K562 (cell line): Measurements from ENCODE around the gene HIPK2.

Experiments
- GTF3C2 ChIP-seq: IDR thresholded peaks from 3 replicates; pipeline ENCODE4 v1.6.1; 2011; ENCODE audit warnings: borderline replicate concordance, mild to moderate bottlenecking, moderate library complexity; ENCODE audit not compliant: insufficient read length; ENCODE audit errors: extremely low read depth
- TF ChIP-seq, protein P1 (sequence below), 3 experiments: IDR thresholded peaks in 2 of 3; conservative IDR thresholded peaks in 1 of 3; 2 replicates each; pipeline ENCODE4 v1.5.1; 2011 to 2012; ENCODE audit warnings: low read length in 3 of 3, mild to moderate bottlenecking in 3 of 3, control low read depth in 2 of 3, improper control_type of control experiment in 1 of 3, inconsistent platforms in 1 of 3, low read depth in 1 of 3, mixed read lengths in 1 of 3, moderate library complexity in 1 of 3; ENCODE audit not compliant: insufficient read depth in 2 of 3

- TF ChIP-seq GTF3C2, result no peak
- TF ChIP-seq, protein P1, sequence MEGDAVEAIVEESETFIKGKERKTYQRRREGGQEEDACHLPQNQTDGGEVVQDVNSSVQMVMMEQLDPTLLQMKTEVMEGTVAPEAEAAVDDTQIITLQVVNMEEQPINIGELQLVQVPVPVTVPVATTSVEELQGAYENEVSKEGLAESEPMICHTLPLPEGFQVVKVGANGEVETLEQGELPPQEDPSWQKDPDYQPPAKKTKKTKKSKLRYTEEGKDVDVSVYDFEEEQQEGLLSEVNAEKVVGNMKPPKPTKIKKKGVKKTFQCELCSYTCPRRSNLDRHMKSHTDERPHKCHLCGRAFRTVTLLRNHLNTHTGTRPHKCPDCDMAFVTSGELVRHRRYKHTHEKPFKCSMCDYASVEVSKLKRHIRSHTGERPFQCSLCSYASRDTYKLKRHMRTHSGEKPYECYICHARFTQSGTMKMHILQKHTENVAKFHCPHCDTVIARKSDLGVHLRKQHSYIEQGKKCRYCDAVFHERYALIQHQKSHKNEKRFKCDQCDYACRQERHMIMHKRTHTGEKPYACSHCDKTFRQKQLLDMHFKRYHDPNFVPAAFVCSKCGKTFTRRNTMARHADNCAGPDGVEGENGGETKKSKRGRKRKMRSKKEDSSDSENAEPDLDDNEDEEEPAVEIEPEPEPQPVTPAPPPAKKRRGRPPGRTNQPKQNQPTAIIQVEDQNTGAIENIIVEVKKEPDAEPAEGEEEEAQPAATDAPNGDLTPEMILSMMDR (IDR thresholded peaks at IDR 0.05 in 2 of 3, conservative IDR thresholded peaks at IDR 0.05 in 1 of 3; ENCODE audit: insufficient read depth in 2 of 3, low read depth in 1 of 3, low read length in 3 of 3), result no peak
These were observed 62.5 kb downstream of the HIPK2 start for GRCh38 chr7:139715194-139715815.
